H1 (cell line): ENCODE data around the gene LTO1. TPM values are rescaled to one million over a fixed set of nuclear protein-coding genes. Genes with fewer than 3 reads are reported as not detected.

Source experiments
- CTCF ChIA-PET: fragments of 300-600 bp; sonication (Branson Sonifier 250); formaldehyde crosslinking; loops from one replicate; lab custom pipeline; 2021; ENCODE audit not compliant: partially characterized antibody; lab: Charles Lee
- POLR2A ChIA-PET: fragments of 300-600 bp; sonication (Branson Sonifier 250); formaldehyde crosslinking; loops from one replicate; lab custom pipeline; 2021; ENCODE audit warnings: inconsistent platforms; ENCODE audit not compliant: partially characterized antibody; lab: Charles Lee
- DNase-seq, 2 experiments: peaks; one replicate each; pipeline versions ENCODE4 v3.0.0 to v3.0.0-alpha.2; 2010 to 2022; ENCODE audit warnings: low spot score in 2 of 2, low read depth in 1 of 2, mixed read lengths in 1 of 2
- FAIRE-seq: peaks from 2 replicates; lab custom pipeline; 2011; peaks lifted over from hg19 to GRCh38; lab: Jason Lieb, UNC
- H2AFZ ChIP-seq: 2 replicates; pipeline ENCODE4 v1.8.1; 2012; ENCODE audit warnings: low read length, inconsistent platforms
- H2AK5ac ChIP-seq: 2 replicates; pipeline ENCODE4 v1.6.1; 2013; ENCODE audit warnings: low read depth, low read length
- H2BK120ac ChIP-seq: replicated peaks from 2 replicates; pipeline ENCODE3; 2013; ENCODE audit warnings: low read depth, low read length, inconsistent platforms
- H2BK12ac ChIP-seq: 2 replicates; pipeline ENCODE4 v1.6.1; 2013; ENCODE audit warnings: low read depth, low read length
- H2BK15ac ChIP-seq: 2 replicates; pipeline ENCODE4 v1.6.1; 2013; ENCODE audit warnings: low read length
- H2BK20ac ChIP-seq: 2 replicates; pipeline ENCODE4 v1.6.1; 2013; ENCODE audit warnings: low read length
- H2BK5ac ChIP-seq: 2 replicates; pipeline ENCODE4 v1.6.1; 2013; ENCODE audit warnings: low read depth, low read length
- H3K14ac ChIP-seq: 2 replicates; pipeline ENCODE4 v1.6.1; 2013; ENCODE audit warnings: inconsistent platforms; ENCODE audit not compliant: insufficient read length
- H3K18ac ChIP-seq: 2 replicates; pipeline ENCODE4 v1.6.1; 2013; ENCODE audit warnings: low read length; ENCODE audit errors: extremely low read depth
- H3K23ac ChIP-seq: 2 replicates; pipeline ENCODE4 v1.6.1; 2013; ENCODE audit warnings: inconsistent platforms; ENCODE audit not compliant: insufficient read length
- H3K23me2 ChIP-seq: 2 replicates; pipeline ENCODE4 v1.6.1; 2013; ENCODE audit warnings: low read depth, low read length
- H3K27ac ChIP-seq: 2 replicates; pipeline ENCODE4 v1.6.1; 2011; ENCODE audit warnings: low read depth, low read length, inconsistent platforms
- H3K27me3 ChIP-seq, 4 experiments: replicated peaks in 1 of 4; 1 replicate in 1 of 4; 2 replicates in 3 of 4; pipeline versions ENCODE4 v1.6.1 to v1.8.1; 2011 to 2013; ENCODE audit warnings: low read length in 3 of 4, mild to moderate bottlenecking in 3 of 4, inconsistent platforms in 2 of 4, mixed read lengths in 2 of 4, moderate library complexity in 1 of 4; ENCODE audit not compliant: control insufficient read depth in 3 of 4, insufficient read depth in 3 of 4; ENCODE audit errors: extremely low read depth in 1 of 4
- H3K36me3 ChIP-seq, 4 experiments: 2 replicates each; pipeline versions ENCODE4 v1.6.1 to v1.8.1; 2011 to 2013; ENCODE audit warnings: mild to moderate bottlenecking in 4 of 4, low read length in 3 of 4, moderate library complexity in 2 of 4, control low read depth in 1 of 4, inconsistent platforms in 1 of 4; ENCODE audit not compliant: insufficient read depth in 4 of 4, control insufficient read depth in 2 of 4
- H3K4ac ChIP-seq: replicated peaks from 2 replicates; pipeline ENCODE3; 2013; ENCODE audit warnings: low read length, low read depth, mixed read lengths, inconsistent platforms; ENCODE audit not compliant: insufficient read length
- H3K4me1 ChIP-seq, 4 experiments: replicated peaks in 1 of 4; 1 replicate in 1 of 4; 2 replicates in 3 of 4; pipeline versions ENCODE4 v1.6.1 to v1.8.1; 2011 to 2013; ENCODE audit warnings: low read length in 3 of 4, inconsistent platforms in 2 of 4, mixed read lengths in 1 of 4; ENCODE audit not compliant: insufficient read depth in 4 of 4, control insufficient read depth in 3 of 4
- H3K4me2 ChIP-seq, 2 experiments: 2 replicates each; pipeline versions ENCODE4 v1.6.1 to v1.8.1; 2011 to 2013; ENCODE audit warnings: low read depth in 2 of 2, low read length in 2 of 2, control low read depth in 1 of 2, inconsistent platforms in 1 of 2, mild to moderate bottlenecking in 1 of 2; ENCODE audit not compliant: insufficient read depth in 1 of 2
- H3K4me3 ChIP-seq, 4 experiments: fragments of 200-600, 300-600 bp in 1 of 4; sonication (generic), shearing (Covaris generic), sonication (Bioruptor Twin) in 1 of 4; 2 replicates each; pipeline versions ENCODE4 v1.5.1 to v1.8.1; 2011 to 2016; ENCODE audit warnings: low read length in 4 of 4, low read depth in 3 of 4, control low read depth in 2 of 4, inconsistent platforms in 2 of 4, mild to moderate bottlenecking in 2 of 4, mixed read lengths in 1 of 4, moderate library complexity in 1 of 4; ENCODE audit not compliant: insufficient read depth in 2 of 4; ENCODE audit errors: extremely low read depth in 1 of 4
- H3K56ac ChIP-seq: replicated peaks from 2 replicates; pipeline ENCODE3; 2013; ENCODE audit warnings: low read depth, mild to moderate bottlenecking, mixed read lengths, low read length, inconsistent platforms; ENCODE audit not compliant: insufficient read length
- H3K79me1 ChIP-seq: 2 replicates; pipeline ENCODE4 v1.6.1; 2013; ENCODE audit warnings: low read depth, low read length, control low read depth
- H3K79me2 ChIP-seq, 2 experiments: 2 replicates each; pipeline versions ENCODE4 v1.6.1 to v1.8.1; 2012 to 2013; ENCODE audit warnings: low read length in 2 of 2, mild to moderate bottlenecking in 2 of 2, inconsistent platforms in 1 of 2; ENCODE audit not compliant: insufficient read depth in 2 of 2, control insufficient read depth in 1 of 2
- H3K9ac ChIP-seq, 4 experiments: replicated peaks in 1 of 4; 1 replicate in 1 of 4; 2 replicates in 3 of 4; pipeline versions ENCODE4 v1.6.1 to v1.8.1; 2011 to 2013; ENCODE audit warnings: low read depth in 3 of 4, low read length in 3 of 4, control low read depth in 2 of 4, mild to moderate bottlenecking in 2 of 4, moderate library complexity in 2 of 4, inconsistent platforms in 1 of 4; ENCODE audit errors: extremely low read depth in 1 of 4
- H3K9me3 ChIP-seq, 2 experiments: 2 replicates each; pipeline versions ENCODE4 v1.6.1 to v1.8.1; 2012 to 2013; ENCODE audit warnings: mild to moderate bottlenecking in 2 of 2, moderate library complexity in 2 of 2, control low read depth in 1 of 2, inconsistent platforms in 1 of 2, low read depth in 1 of 2, low read length in 1 of 2, mixed read lengths in 1 of 2; ENCODE audit not compliant: insufficient read depth in 2 of 2
- H4K20me1 ChIP-seq, 2 experiments: replicated peaks in 1 of 2; 2 replicates each; pipeline versions ENCODE3 to v1.8.1; 2011 to 2013; ENCODE audit warnings: inconsistent platforms in 2 of 2, low read length in 2 of 2, mild to moderate bottlenecking in 1 of 2; ENCODE audit not compliant: insufficient read depth in 2 of 2, control insufficient read depth in 1 of 2
- H4K5ac ChIP-seq: 2 replicates; pipeline ENCODE4 v1.6.1; 2013; ENCODE audit warnings: low read length, low read depth, mixed read lengths, inconsistent platforms; ENCODE audit not compliant: insufficient read length
- H4K8ac ChIP-seq: 2 replicates; pipeline ENCODE4 v1.8.0; 2013; ENCODE audit warnings: mild to moderate bottlenecking, moderate library complexity, low read length, inconsistent platforms; ENCODE audit not compliant: insufficient read depth; ENCODE audit errors: extremely low read depth
- H4K91ac ChIP-seq: replicated peaks from 2 replicates; pipeline ENCODE3; 2013; ENCODE audit warnings: low read length, mixed read lengths, inconsistent platforms; ENCODE audit not compliant: insufficient read length
- CBX5 ChIP-seq: fragments of 300-800, 300-1000 bp; sonication (generic); IDR thresholded peaks from 2 replicates; pipeline ENCODE4 v1.7.1; 2016; ENCODE audit warnings: antibody characterized with exemption, low read length, low read depth
- CBX8 ChIP-seq: fragments of 300-800, 300-1000 bp; sonication (generic); IDR thresholded peaks from 2 replicates; pipeline ENCODE4 v1.7.1; 2016; ENCODE audit warnings: low read depth, low read length, borderline replicate concordance
- E2F6 ChIP-seq: IDR thresholded peaks from 2 replicates; pipeline ENCODE4 v1.6.1; 2012; ENCODE audit warnings: inconsistent platforms
- MAFK ChIP-seq: IDR thresholded peaks from 2 replicates; pipeline ENCODE4 v1.6.1; 2012; ENCODE audit warnings: low read depth, mild to moderate bottlenecking, improper control_type of control experiment, low read length
- SP1 ChIP-seq: IDR thresholded peaks from 2 replicates; pipeline ENCODE4 v1.6.1; 2011; ENCODE audit warnings: low read depth, low read length
- SUZ12 ChIP-seq: fragments of 200-600 bp; sonication (generic); IDR thresholded peaks from 2 replicates; pipeline ENCODE4 v1.6.1; 2012; ENCODE audit warnings: mild to moderate bottlenecking, inconsistent platforms, low read length, moderate library complexity, mixed read lengths
- TAF1 ChIP-seq: IDR thresholded peaks from 2 replicates; pipeline ENCODE4 v1.6.1; 2011; ENCODE audit warnings: mild to moderate bottlenecking, low read depth, low read length
- TAF7 ChIP-seq: optimal IDR thresholded peaks from 2 replicates; pipeline ENCODE3; 2011; ENCODE audit warnings: low read depth, mild to moderate bottlenecking, inconsistent platforms, low read length, moderate library complexity, borderline replicate concordance
- TBP ChIP-seq: IDR thresholded peaks from 2 replicates; pipeline ENCODE4 v1.6.1; 2011; ENCODE audit warnings: low read depth, low read length, improper control_type of control experiment
- WGBS, 2 experiments: shearing (Covaris generic) in 1 of 2; methylation state at CpG; one replicate each; pipeline versions ENCODE4 v1.1.6 to v1.1.7; 2013 to 2015; ENCODE audit warnings: low lambda C conversion rate in 2 of 2, mixed read lengths in 2 of 2, inconsistent platforms in 1 of 2, low coverage in 1 of 2, missing lambda C conversion rate in 1 of 2; ENCODE audit not compliant: insufficient replicate concordance in 2 of 2, insufficient coverage in 1 of 2, insufficient read length in 1 of 2; ENCODE audit errors: extremely low coverage in 1 of 2, missing lambda C conversion rate in 1 of 2; 5-methylcytosine and 5-hydroxymethylcytosine counted together
- polyA plus RNA-seq, 7 experiments: library from polyadenylated mRNA; depleted of rRNA in 3 of 7; stranded (reverse) in 5 of 7; unstranded in 2 of 7; fragments of >200 nt in 5 of 7; fragments of 200-250 nt in 2 of 7; gene quantifications; 1 replicate in 5 of 7; 2 replicates in 1 of 7; 4 replicates in 1 of 7; pipeline versions ENCODE4 v1.2.1 to v1.2.3, GENCODE V29; 2011 to 2013; ENCODE audit warnings: missing spikeins in 2 of 7, mixed read lengths in 2 of 7
- total RNA-seq: library from RNA; stranded (reverse); fragmentation: NEBNext Ultra II Directional; extraction: Animal tissue kit (Norgen Biotek cat#: 25700); gene quantifications from 2 replicates; pipeline ENCODE4 v1.2.1, GENCODE V29; 2021

Gene LTO1
- total and polyA plus RNA-seq, 2 of the 8 experiments (the other 6 are each of a cell fraction or from before 2014, with no cell fraction given): 15.4 to 21.3 TPM

GRCh38 chr11:69656536-69657455 lies 18.4 kb downstream of the LTO1 start:
- peak in 1 of 2 experiments; percentile 46 for DNase-seq
- Histone ChIP-seq H4K20me1 (peaks cover under 1 to 3% of the 10 kb centered on the region in 2 experiments), H4K8ac (no peak overlapping the region), H3K27me3 (no peaks in the 10 kb centered on the region; a peak in 1 of 7 replicates), H3K36me3 (peaks cover 5 to 26% (median 13%) of the 10 kb centered on the region in 4 experiments), H2BK120ac (no peak overlapping the region), H3K79me2 (no peaks in the 10 kb centered on the region), H2AK5ac (peak overlapping the region; percentile 25), H3K18ac (no peak overlapping the region; the same call in 1 of the 2 replicates), H2BK20ac (peak overlapping the region; percentile 43; the same call in 1 of the 2 replicates), H3K4ac (peak overlapping the region; percentile 3), H4K5ac (peak overlapping the region; percentile 4), H3K23me2 (no peaks in the 10 kb centered on the region; the same call in 1 of the 2 replicates), H3K56ac (no peak overlapping the region), H3K9me3 (no peaks in the 10 kb centered on the region), H3K4me3 (no peak overlapping the region), H3K9ac (no peak overlapping the region), H2BK5ac (peak overlapping the region; percentile 69; the same call in 1 of the 2 replicates), H3K79me1 (0 out of 2 replicates have a peak, but pooled peaks cover 2% of the 10 kb centered on the region), H4K91ac (peak overlapping the region; percentile 11), H3K14ac (no peak overlapping the region), H3K23ac (no peak overlapping the region), H3K27ac (no peak overlapping the region), H2AFZ (no peak overlapping the region), H3K4me1 (peaks cover 5 to 18% (median 13%) of the 10 kb centered on the region in 4 experiments), H2BK15ac (peak overlapping the region; percentile 92), H3K4me2 (no peak overlapping the region), H2BK12ac (peak overlapping the region; percentile 86; the same call in 1 of the 2 replicates)
- 90% methylated on average over 20 of the region's 20 CpGs; no CpG with 5 or more reads in 1 of the 2 experiments for WGBS, 2 experiments
- POLR2A ChIA-PET: interaction anchor here (0.7 to 10.9 kb wide), 10 partner anchors 8 to 406 kb away, joined by 3 to 197 read pairs (median 4); partner anchors contain the start of genes CCND1 and LTO1
- CTCF ChIA-PET: interaction anchor here (0.7 to 8.4 kb wide), 11 partner anchors 9 to 556 kb away, joined by 3 to 81 read pairs (median 4); partner anchors contain the start of gene LTO1
- FAIRE-seq: no peak
- TF ChIP-seq SUZ12 (no peak), SP1 (no peak), CBX8 (no peak), TAF7 (no peak), MAFK (no peak), CBX5 (no peak), TAF1 (no peak), E2F6 (no peak), TBP (no peak)
